ENCODE data around the gene CD82.
A peak's percentile ranks its signal among the peaks of the same experiment; 100 is the strongest.
"Not testable (repeated sequence)": the region's sequence is repeated elsewhere in the genome, so short reads cannot be mapped to it uniquely, and the experiment has no call there.

CD82 gene

GRCh38 chr11:44643217-44643616, 77.8 kb downstream of the CD82 start:
- H3K9me3 ChIP-seq (ENCODE audit: insufficient read depth, low read length) = peaks cover 12% of the 10 kb centered on the region; the same call in 1 of the 2 replicates
- no peak for TF ChIP-seq EZH2phosphoT487 (conservative IDR thresholded peaks at IDR 0.05; ENCODE audit: low read length)
- TF ChIP-seq, protein P1, sequence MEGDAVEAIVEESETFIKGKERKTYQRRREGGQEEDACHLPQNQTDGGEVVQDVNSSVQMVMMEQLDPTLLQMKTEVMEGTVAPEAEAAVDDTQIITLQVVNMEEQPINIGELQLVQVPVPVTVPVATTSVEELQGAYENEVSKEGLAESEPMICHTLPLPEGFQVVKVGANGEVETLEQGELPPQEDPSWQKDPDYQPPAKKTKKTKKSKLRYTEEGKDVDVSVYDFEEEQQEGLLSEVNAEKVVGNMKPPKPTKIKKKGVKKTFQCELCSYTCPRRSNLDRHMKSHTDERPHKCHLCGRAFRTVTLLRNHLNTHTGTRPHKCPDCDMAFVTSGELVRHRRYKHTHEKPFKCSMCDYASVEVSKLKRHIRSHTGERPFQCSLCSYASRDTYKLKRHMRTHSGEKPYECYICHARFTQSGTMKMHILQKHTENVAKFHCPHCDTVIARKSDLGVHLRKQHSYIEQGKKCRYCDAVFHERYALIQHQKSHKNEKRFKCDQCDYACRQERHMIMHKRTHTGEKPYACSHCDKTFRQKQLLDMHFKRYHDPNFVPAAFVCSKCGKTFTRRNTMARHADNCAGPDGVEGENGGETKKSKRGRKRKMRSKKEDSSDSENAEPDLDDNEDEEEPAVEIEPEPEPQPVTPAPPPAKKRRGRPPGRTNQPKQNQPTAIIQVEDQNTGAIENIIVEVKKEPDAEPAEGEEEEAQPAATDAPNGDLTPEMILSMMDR (IDR thresholded peaks at IDR 0.05; ENCODE audit: insufficient read depth, low read length, poor library complexity, severe bottlenecking) = no peak
- H3K9ac ChIP-seq (ENCODE audit: low read length) = no peak overlapping the region
- H3K4me2 ChIP-seq (ENCODE audit: low read depth, low read length, poor library complexity, severe bottlenecking) = no peak overlapping the region
- no peak overlapping the region for H3K4me3 ChIP-seq (ENCODE audit: insufficient read depth, low read length, poor library complexity, severe bottlenecking)
- no peaks in the 10 kb centered on the region; the same call in 1 of the 2 replicates for H3K27me3 ChIP-seq (ENCODE audit: low read length)
- H3K36me3 ChIP-seq (ENCODE audit: low read length) = peaks cover 6% of the 10 kb centered on the region; the same call in 1 of the 2 replicates
- no peaks in the 10 kb centered on the region for H3K79me2 ChIP-seq (ENCODE audit: insufficient read depth, low read length)
- H3K27ac ChIP-seq (ENCODE audit: low read depth, low read length) = no peak overlapping the region
- H3K9me2 ChIP-seq (replicated peaks; ENCODE audit: insufficient read depth, low read length) = no peaks in the 10 kb centered on the region
- no peaks in the 10 kb centered on the region for H3F3A ChIP-seq (ENCODE audit: insufficient read depth)
- H2AFZ ChIP-seq (ENCODE audit: low read depth, low read length, severe bottlenecking) = no peak overlapping the region
- no peaks in the 10 kb centered on the region for H4K20me1 ChIP-seq (ENCODE audit: low read depth, low read length)

- Histone ChIP-seq H3K27me3 (ENCODE audit: low read length) (no peaks in the 10 kb centered on the region; the same call in 1 of the 2 replicates), H3K27ac (ENCODE audit: low read depth, low read length) (no peak overlapping the region), H2AFZ (ENCODE audit: low read depth, low read length, severe bottlenecking) (no peak overlapping the region), H3K9me3 (ENCODE audit: insufficient read depth, low read length) (peaks cover 12% of the 10 kb centered on the region; the same call in 1 of the 2 replicates), H3K36me3 (ENCODE audit: low read length) (peaks cover 6% of the 10 kb centered on the region; the same call in 1 of the 2 replicates), H3K4me2 (ENCODE audit: low read depth, low read length, poor library complexity, severe bottlenecking) (no peak overlapping the region), H4K20me1 (ENCODE audit: low read depth, low read length) (no peaks in the 10 kb centered on the region), H3K79me2 (ENCODE audit: insufficient read depth, low read length) (no peaks in the 10 kb centered on the region), H3K9me2 (replicated peaks; ENCODE audit: insufficient read depth, low read length) (no peaks in the 10 kb centered on the region), H3K9ac (ENCODE audit: low read length) (no peak overlapping the region), H3F3A (ENCODE audit: insufficient read depth) (no peaks in the 10 kb centered on the region), H3K4me3 (ENCODE audit: insufficient read depth, low read length, poor library complexity, severe bottlenecking) (no peak overlapping the region)
- TF ChIP-seq EZH2phosphoT487 (conservative IDR thresholded peaks at IDR 0.05; ENCODE audit: low read length) = no peak
- TF ChIP-seq, protein P1 (IDR thresholded peaks at IDR 0.05; ENCODE audit: insufficient read depth, low read length, poor library complexity, severe bottlenecking) = no peak
Measured at GRCh38 chr11:44645827-44646226, 80.4 kb downstream of the CD82 start.

- H3K4me3 ChIP-seq (ENCODE audit: insufficient read depth, low read length, poor library complexity, severe bottlenecking); H3K27ac ChIP-seq (ENCODE audit: low read depth, low read length); H3K9ac ChIP-seq (ENCODE audit: low read length); H3F3A ChIP-seq (ENCODE audit: insufficient read depth); H2AFZ ChIP-seq (ENCODE audit: low read depth, low read length, severe bottlenecking); H4K20me1 ChIP-seq (ENCODE audit: low read depth, low read length); H3K9me2 ChIP-seq (replicated peaks; ENCODE audit: insufficient read depth, low read length); H3K9me3 ChIP-seq (ENCODE audit: insufficient read depth, low read length); H3K27me3 ChIP-seq (ENCODE audit: low read length); H3K79me2 ChIP-seq (ENCODE audit: insufficient read depth, low read length); H3K36me3 ChIP-seq (ENCODE audit: low read length): not testable (repeated sequence)
- peak overlapping the region; percentile 2 for H3K4me2 ChIP-seq (ENCODE audit: low read depth, low read length, poor library complexity, severe bottlenecking)
Measured at GRCh38 chr11:44647255-44647955, 81.9 kb downstream of the CD82 start.

DNA sequence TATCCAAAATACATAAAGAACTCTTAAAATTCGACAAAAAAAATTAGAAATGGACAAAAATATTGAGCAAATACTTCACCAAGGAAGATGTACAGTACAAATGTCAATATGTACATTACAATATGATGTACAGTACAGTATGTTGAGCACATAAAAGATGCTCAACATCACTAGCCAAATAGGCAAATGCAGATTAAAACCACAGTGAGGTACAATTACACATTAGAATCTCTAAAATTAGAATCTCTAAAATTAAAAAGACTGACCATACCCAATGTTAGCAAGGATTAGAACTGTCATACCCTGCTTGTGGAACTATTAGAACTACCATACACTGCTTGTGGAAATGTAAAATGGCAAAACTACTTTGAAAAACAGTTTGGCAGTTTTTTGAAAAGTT, 82.6 kb downstream of the CD82 start:
- Histone ChIP-seq H3K79me2 (ENCODE audit: insufficient read depth, low read length) (no peaks in the 10 kb centered on the region), H3K4me2 (ENCODE audit: low read depth, low read length, poor library complexity, severe bottlenecking) (peak overlapping the region; percentile 2), H2AFZ (ENCODE audit: low read depth, low read length, severe bottlenecking) (no peak overlapping the region), H3K9me2 (replicated peaks; ENCODE audit: insufficient read depth, low read length) (no peaks in the 10 kb centered on the region), H3F3A (ENCODE audit: insufficient read depth) (no peaks in the 10 kb centered on the region), H4K20me1 (ENCODE audit: low read depth, low read length) (no peaks in the 10 kb centered on the region), H3K9ac (ENCODE audit: low read length) (no peak overlapping the region), H3K27me3 (ENCODE audit: low read length) (no peaks in the 10 kb centered on the region; the same call in 1 of the 2 replicates), H3K4me3 (ENCODE audit: insufficient read depth, low read length, poor library complexity, severe bottlenecking) (no peak overlapping the region), H3K36me3 (ENCODE audit: low read length) (peaks cover 2% of the 10 kb centered on the region; the same call in 1 of the 2 replicates), H3K9me3 (ENCODE audit: insufficient read depth, low read length) (0 out of 2 replicates have a peak, but pooled peaks cover 2% of the 10 kb centered on the region), H3K27ac (ENCODE audit: low read depth, low read length) (no peak overlapping the region)
- TF ChIP-seq, protein P1 (IDR thresholded peaks at IDR 0.05; ENCODE audit: insufficient read depth, low read length, poor library complexity, severe bottlenecking) = no peak
- TF ChIP-seq EZH2phosphoT487 (conservative IDR thresholded peaks at IDR 0.05; ENCODE audit: low read length) = no peak

Data from SU-DHL-6 (cell line).